Endothelial cell of umbilical vein (primary cell): Measurements from ENCODE around the gene LAMB1. TPM values are rescaled to one million over a fixed set of nuclear protein-coding genes. Genes with fewer than 3 reads are reported as not detected.
A peak's percentile ranks its signal among the peaks of the same experiment; 100 is the strongest.

Experiments used
- BruUV-seq: library from RNA; stranded (reverse); fragments of 400-500 nt; replicated peaks from 2 replicates; lab custom pipeline; 2021; lab: Mats Ljungman, UMichigan
- CTCF ChIA-PET: fragments of 300-600, 350-600 bp; sonication (Branson Sonifier 250); formaldehyde crosslinking; loops from one replicate; lab custom pipeline; 2021; ENCODE audit warnings: antibody characterized with exemption, inconsistent platforms; lab: Charles Lee
- POLR2A ChIA-PET: fragments of 300-600, 350-600 bp; sonication (Branson Sonifier 250); formaldehyde crosslinking; loops from one replicate; lab custom pipeline; 2021; ENCODE audit warnings: antibody characterized with exemption, inconsistent platforms; lab: Charles Lee
- DNase-seq: peaks from one replicate; pipeline ENCODE4 v3.0.0-alpha.2; 2011; ENCODE audit warnings: low read depth, low spot score
- FAIRE-seq: peaks from 2 replicates; lab custom pipeline; 2011; peaks lifted over from hg19 to GRCh38; lab: Jason Lieb, UNC
- H2AFZ ChIP-seq: 2 replicates; pipeline ENCODE4 v1.6.0; 2012; ENCODE audit warnings: low read depth, low read length, control low read depth, inconsistent platforms
- H3K27ac ChIP-seq: 2 replicates; pipeline ENCODE4 v1.5.1; 2011; ENCODE audit warnings: low read depth, mild to moderate bottlenecking, control low read depth, low read length, moderate library complexity; ENCODE audit not compliant: insufficient read depth
- H3K27me3 ChIP-seq, 2 experiments: 2 replicates each; pipeline versions ENCODE4 v1.6.0 to v1.6.1; 2011; ENCODE audit warnings: low read length in 2 of 2, mixed read lengths in 1 of 2; ENCODE audit not compliant: control insufficient read depth in 2 of 2, insufficient read depth in 2 of 2
- H3K36me3 ChIP-seq, 2 experiments: 2 replicates in 1 of 2; 3 replicates in 1 of 2; pipeline ENCODE4 v1.5.1; 2011; ENCODE audit warnings: low read length in 2 of 2, mild to moderate bottlenecking in 1 of 2, moderate library complexity in 1 of 2; ENCODE audit not compliant: control insufficient read depth in 2 of 2, insufficient read depth in 2 of 2; ENCODE audit errors: extremely low read depth in 1 of 2
- H3K4me1 ChIP-seq: 3 replicates; pipeline ENCODE4 v1.5.1; 2011; ENCODE audit warnings: mild to moderate bottlenecking, low read length; ENCODE audit not compliant: control insufficient read depth, insufficient read depth; ENCODE audit errors: extremely low read depth
- H3K4me2 ChIP-seq: 2 replicates; pipeline ENCODE4 v1.6.1; 2011; ENCODE audit warnings: low read length, control low read depth, mixed read lengths; ENCODE audit not compliant: insufficient read depth
- H3K4me3 ChIP-seq, 3 experiments: fragments of 200-600 bp in 1 of 3; sonication (generic), shearing (Covaris generic) in 1 of 3; replicated peaks in 1 of 3; 2 replicates each; pipeline ENCODE4 v1.5.1; 2011 to 2016; ENCODE audit warnings: control low read depth in 3 of 3, low read length in 3 of 3, mild to moderate bottlenecking in 2 of 3, inconsistent platforms in 1 of 3, low read depth in 1 of 3, moderate library complexity in 1 of 3; ENCODE audit not compliant: insufficient read depth in 1 of 3
- H3K79me2 ChIP-seq: 2 replicates; pipeline ENCODE4 v1.6.0; 2012; ENCODE audit warnings: low read length, inconsistent platforms; ENCODE audit not compliant: control insufficient read depth, insufficient read depth
- H3K9ac ChIP-seq: replicated peaks from 2 replicates; pipeline ENCODE3; 2011; ENCODE audit warnings: low read length, control low read depth; ENCODE audit not compliant: insufficient read depth; ENCODE audit errors: extremely low read depth
- H3K9me1 ChIP-seq: replicated peaks from 3 replicates; pipeline ENCODE4 v1.6.0; 2011; ENCODE audit warnings: mild to moderate bottlenecking, low read length; ENCODE audit not compliant: control insufficient read depth, insufficient read depth; ENCODE audit errors: extremely low read depth
- H3K9me3 ChIP-seq: replicated peaks from 2 replicates; pipeline ENCODE4 v1.5.1; 2012; ENCODE audit warnings: low read length, inconsistent platforms; ENCODE audit not compliant: control insufficient read depth, insufficient read depth
- H4K20me1 ChIP-seq: replicated peaks from 2 replicates; pipeline ENCODE3; 2011; ENCODE audit warnings: mild to moderate bottlenecking, low read length; ENCODE audit not compliant: control insufficient read depth, insufficient read depth; ENCODE audit errors: extremely low read depth
- EZH2 ChIP-seq: IDR thresholded peaks from 2 replicates; pipeline ENCODE4 v1.6.1; 2012; ENCODE audit warnings: borderline replicate concordance, low read depth, mild to moderate bottlenecking, moderate library complexity, low read length, inconsistent platforms; ENCODE audit not compliant: severe bottlenecking
- FOS ChIP-seq: IDR thresholded peaks from 2 replicates; pipeline ENCODE4 v1.6.1; 2011; ENCODE audit warnings: mild to moderate bottlenecking, low read length, moderate library complexity, borderline replicate concordance; ENCODE audit not compliant: insufficient read depth
- GATA2 ChIP-seq: IDR thresholded peaks from 2 replicates; pipeline ENCODE4 v1.7.0; 2011; ENCODE audit warnings: low read depth, mild to moderate bottlenecking, moderate library complexity, mixed read lengths, low read length; ENCODE audit not compliant: insufficient read length, insufficient read depth
- JUN ChIP-seq: IDR thresholded peaks from 2 replicates; pipeline ENCODE4 v1.6.1; 2011; ENCODE audit warnings: borderline replicate concordance, low read depth; ENCODE audit not compliant: insufficient read length, insufficient read depth
- MYC ChIP-seq: IDR thresholded peaks from one replicate; pipeline ENCODE4 v1.6.1; 2011; ENCODE audit warnings: mild to moderate bottlenecking, low read depth, low read length
- POLR2A ChIP-seq: IDR thresholded peaks from 2 replicates; pipeline ENCODE4 v1.6.1; 2012; ENCODE audit warnings: low read depth, mild to moderate bottlenecking, control low read depth, low read length
- POLR2AphosphoS5 ChIP-seq: IDR thresholded peaks from 2 replicates; pipeline ENCODE4 v1.6.1; 2012; ENCODE audit warnings: low read depth, mild to moderate bottlenecking, control low read depth, low read length, moderate library complexity; ENCODE audit not compliant: insufficient read depth
- dilution Hi-C: fragments of 300-500 bp; cut with MboI; formaldehyde crosslinking; loops from one replicate; pipeline ENCODE4 v1.15.0; 2019; ENCODE audit warnings: low sequenced_read_pairs; ENCODE audit not compliant: extremely low pct_ligation_motif_present
- intact Hi-C: fragments of 100-400 bp; cut with micrococcal nuclease; formaldehyde crosslinking; loops from one replicate; pipeline ENCODE4 v1.10.0; 2022
- polyA plus RNA-seq, 4 experiments: library from polyadenylated mRNA; depleted of rRNA in 3 of 4; stranded (reverse) in 3 of 4; unstranded in 1 of 4; fragments of >200 nt; gene quantifications; 2 replicates each; pipeline versions ENCODE4 v1.2.1 to v1.2.3, GENCODE V29; 2011 to 2012; ENCODE audit warnings: missing spikeins in 1 of 4
- total RNA-seq: library from RNA; stranded (reverse); gene quantifications from 2 replicates; pipeline ENCODE4 v1.2.3, GENCODE V29; 2021

The LAMB1 gene
- total and polyA plus RNA-seq, 2 donors (not counting 3 experiments of a cell fraction or from before 2014, with no cell fraction given) = 588 to 703 TPM

DNA sequence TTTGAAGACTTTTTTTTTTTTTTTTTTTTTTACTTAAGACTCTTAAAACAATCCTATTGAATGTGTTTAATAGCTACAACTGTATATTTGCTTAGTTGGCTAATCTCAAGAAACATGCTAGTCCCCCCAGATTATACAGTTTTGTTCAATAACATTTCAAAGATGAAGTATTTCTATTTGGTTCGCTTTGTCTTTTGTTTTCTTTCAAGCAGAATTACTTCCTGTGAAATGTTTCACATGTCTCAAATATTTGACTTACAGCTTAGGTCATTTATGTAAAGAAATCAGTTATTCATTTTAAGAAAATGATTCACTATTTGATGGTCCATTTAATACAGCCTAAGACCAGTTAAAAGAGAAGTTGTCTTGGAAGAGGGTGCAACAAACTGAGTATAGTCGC lies 12.8 kb upstream of the LAMB1 start:
- H3K27ac ChIP-seq = peak overlapping the region; percentile 96
- BruUV-seq = no TSS peak
- H3K4me2 ChIP-seq = peak overlapping the region; percentile 91
- CTCF ChIA-PET = interaction anchor here (1.0 to 9.6 kb wide), 17 partner anchors 9 to 481 kb away, joined by 3 to 284 read pairs (median 6); partner anchors contain the start of gene LAMB1
- intact Hi-C loops = loop anchor here (1.0 to 10.0 kb wide), 5 partner anchors 12 to 279 kb away; partner anchors contain the start of gene LAMB1
- no peaks in the 10 kb centered on the region for H3K79me2 ChIP-seq
- dilution Hi-C loops = no loop called here
- H3K9me3 ChIP-seq = no peaks in the 10 kb centered on the region
- H4K20me1 ChIP-seq = no peaks in the 10 kb centered on the region
- POLR2A ChIA-PET = interaction anchor here (0.7 to 4.6 kb wide), 5 partner anchors 13 to 399 kb away, joined by 3 to 49 read pairs (median 4); partner anchors contain the start of gene LAMB1
- H2AFZ ChIP-seq = no peak overlapping the region
- DNase-seq (peak; percentile 89), FAIRE-seq (peak; percentile 80)
- no peak overlapping the region for H3K4me3 ChIP-seq
- no peak for TF ChIP-seq POLR2A
- no peak for TF ChIP-seq POLR2AphosphoS5
- TF ChIP-seq JUN = peak; percentile 71
- TF ChIP-seq EZH2 = no peak
- TF ChIP-seq GATA2 = peak; percentile 20
- TF ChIP-seq MYC = no peak
- TF ChIP-seq FOS = peak; percentile 46
- no peaks in the 10 kb centered on the region for H3K9me1 ChIP-seq
- H3K9ac ChIP-seq = peak overlapping the region; percentile 78
- H3K27me3 ChIP-seq = no peaks in the 10 kb centered on the region
- H3K4me1 ChIP-seq = peaks cover 61% of the 10 kb centered on the region
- H3K36me3 ChIP-seq = no peaks in the 10 kb centered on the region
